NCI-H128 (cell line): ENCODE data around the gene STK11.
"Not testable (repeated sequence)": the region's sequence is repeated elsewhere in the genome, so short reads cannot be mapped to it uniquely, and the experiment has no call there.

ENCODE experiments used
- DNase-seq: peaks from one replicate; lab custom pipeline; 2025; ENCODE audit not compliant: unreplicated experiment; lab: John Stamatoyannopoulos, UW

The STK11 gene

GRCh38 chr19:1235625-1236538 is 30.3 kb downstream of the STK11 start:
- DNase-seq, result no peak

GRCh38 chr19:1236576-1236975 is 31.0 kb downstream of the STK11 start:
- DNase-seq, result no peak

- no peak for DNase-seq
Measured at GRCh38 chr19:1237027-1237659, 31.6 kb downstream of the STK11 start.

DNA sequence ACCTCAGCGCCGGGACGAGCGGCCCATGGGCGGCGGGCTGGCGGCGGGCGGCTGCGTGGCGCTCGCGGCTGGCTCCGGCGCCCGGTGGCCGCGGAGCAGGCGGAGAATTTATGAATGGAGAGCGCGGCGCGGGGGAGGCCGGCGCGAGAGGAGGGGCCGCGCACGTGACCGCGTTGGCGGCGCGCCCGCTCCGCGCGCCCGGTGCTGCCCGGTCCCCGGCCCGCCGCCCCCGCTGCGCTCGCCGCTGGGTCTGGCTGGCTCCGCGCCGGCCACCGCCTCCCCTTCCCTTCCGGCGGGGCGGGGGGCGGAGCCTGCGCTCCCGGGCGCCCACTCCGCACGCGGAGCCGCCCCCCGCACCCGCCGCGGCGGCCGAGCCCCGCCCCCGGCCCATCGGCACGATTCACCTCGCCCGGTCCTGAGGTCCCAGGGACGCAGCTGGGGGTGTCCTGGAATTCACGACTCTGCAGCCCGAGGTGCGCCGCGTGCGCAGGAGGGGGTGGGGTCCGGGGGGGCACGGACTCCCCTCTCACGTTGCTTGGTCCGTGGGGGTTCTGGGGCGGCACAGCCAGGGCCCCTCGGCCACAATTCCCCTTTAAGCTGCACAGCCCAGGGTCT is 32.3 kb downstream of the STK11 start, which contains the start of gene CBARP:
TSS of gene CBARP (minus strand) at position 252 of the 615 bp plus-strand sequence. CDS start 1,905 bp downstream, outside the sequence.
- DNase-seq, result no peak

DNA sequence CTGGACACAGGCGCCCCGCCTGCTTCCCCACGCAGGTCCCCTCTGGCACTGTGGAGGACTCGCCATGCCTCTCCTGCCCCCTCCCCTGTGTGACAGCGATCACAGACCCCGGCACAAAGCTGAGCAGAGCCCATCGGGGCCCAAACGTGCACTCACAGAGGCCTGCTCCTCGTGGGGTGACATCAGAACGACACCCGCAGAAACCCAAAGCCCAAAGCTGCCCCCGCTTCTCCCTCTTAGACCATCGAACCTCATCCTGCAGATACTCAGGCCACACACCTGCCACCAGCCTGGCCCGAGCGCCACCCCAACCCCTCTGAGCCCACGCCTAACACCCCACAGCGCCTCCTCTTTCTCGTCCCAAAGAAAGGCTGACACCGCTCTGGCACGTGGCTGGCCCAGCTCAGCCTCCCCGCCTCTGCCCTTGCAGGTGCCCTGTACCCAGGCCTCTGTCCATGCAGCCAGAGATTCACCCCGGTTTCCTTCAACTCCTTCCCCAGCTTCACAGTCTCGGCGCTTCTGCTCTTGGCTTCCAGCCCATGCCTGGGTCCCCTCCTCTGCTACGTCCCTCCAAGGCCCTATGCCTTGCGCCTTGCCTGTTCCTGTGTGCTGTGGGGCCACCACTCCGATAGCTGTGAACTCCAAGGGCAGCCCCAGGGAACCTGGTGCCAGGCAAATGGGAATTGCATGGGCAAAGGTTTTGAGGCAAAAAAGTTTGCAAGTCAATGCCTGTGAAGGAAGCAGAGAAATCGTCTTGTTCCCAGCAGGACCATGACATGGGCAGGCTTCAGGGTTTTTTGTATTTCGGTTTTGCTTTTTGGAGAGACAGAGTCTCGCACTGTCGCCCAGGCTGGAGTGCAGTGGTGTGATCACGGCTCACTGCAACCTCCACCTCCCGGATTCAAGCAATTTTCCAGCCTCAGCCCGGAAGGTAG is 33.1 kb downstream of the STK11 start:
- no peak for DNase-seq

DNA sequence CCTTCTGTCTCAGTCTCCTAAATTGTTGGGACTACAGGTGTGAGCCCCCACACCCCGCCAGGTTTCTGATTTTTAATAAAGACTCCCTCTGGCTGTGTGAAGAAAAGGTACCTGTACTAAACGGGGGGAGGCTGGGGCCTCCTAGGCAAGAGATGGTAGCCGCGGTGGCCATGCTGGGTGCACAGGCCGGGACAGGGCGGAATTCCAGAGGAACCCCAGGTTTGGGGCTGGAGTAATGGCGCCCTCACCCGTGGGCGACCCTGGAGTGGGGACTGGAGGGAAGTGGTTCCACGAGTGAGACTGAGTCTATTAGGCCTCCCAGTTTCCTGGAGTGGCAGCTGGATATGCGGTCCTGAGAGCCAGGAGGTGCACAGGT is 33.8 kb downstream of the STK11 start:
- DNase-seq, result no peak

- DNase-seq, result peak; percentile 80
Measured at GRCh38 chr19:1239796-1240737, 34.5 kb downstream of the STK11 start.

- no peak for DNase-seq
Measured at GRCh38 chr19:1240925-1241324, 35.3 kb downstream of the STK11 start.

GRCh38 chr19:1241417-1242095 is 36.0 kb downstream of the STK11 start, which contains the start of gene ATP5F1D:
Gene ATP5F1D, plus strand, starts transcription at chr19:1241751. Its CDS starts 100 bp downstream, at chr19:1241851.
- DNase-seq, result peak; percentile 87

DNA sequence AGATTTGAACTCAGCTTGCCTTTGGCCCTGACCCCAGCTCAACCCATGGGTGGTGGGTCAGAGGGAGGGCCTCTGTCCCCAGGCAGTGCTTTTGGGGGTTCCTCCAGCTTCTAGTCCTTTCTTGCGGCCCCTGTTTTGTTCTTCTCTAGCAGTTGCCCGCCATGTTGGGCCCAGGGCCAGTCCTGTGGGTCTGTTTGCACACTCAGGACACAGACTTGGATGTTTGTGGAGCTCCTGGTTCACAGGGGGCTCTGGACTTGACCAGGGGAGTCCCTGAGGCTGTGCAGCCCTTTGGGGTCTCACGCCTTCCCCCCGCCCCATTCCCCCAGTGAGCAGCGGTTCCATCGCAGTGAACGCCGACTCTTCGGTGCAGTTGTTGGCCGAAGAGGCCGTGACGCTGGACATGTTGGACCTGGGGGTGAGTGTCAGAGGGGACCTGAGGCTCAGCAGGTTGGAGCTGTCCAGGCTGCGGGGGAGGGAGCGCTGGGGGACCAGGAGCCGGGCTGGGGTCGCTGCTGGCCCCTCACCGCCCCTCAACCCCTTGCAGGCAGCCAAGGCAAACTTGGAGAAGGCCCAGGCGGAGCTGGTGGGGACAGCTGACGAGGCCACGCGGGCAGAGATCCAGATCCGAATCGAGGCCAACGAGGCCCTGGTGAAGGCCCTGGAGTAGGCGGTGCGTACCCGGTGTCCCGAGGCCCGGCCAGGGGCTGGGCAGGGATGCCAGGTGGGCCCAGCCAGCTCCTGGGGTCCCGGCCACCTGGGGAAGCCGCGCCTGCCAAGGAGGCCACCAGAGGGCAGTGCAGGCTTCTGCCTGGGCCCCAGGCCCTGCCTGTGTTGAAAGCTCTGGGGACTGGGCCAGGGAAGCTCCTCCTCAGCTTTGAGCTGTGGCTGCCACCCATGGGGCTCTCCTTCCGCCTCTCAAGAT is 38.5 kb downstream of the STK11 start:
- peak; percentile 44 for DNase-seq

- DNase-seq, result no peak
Measured at GRCh38 chr19:1244693-1245451, 39.3 kb downstream of the STK11 start.

DNA sequence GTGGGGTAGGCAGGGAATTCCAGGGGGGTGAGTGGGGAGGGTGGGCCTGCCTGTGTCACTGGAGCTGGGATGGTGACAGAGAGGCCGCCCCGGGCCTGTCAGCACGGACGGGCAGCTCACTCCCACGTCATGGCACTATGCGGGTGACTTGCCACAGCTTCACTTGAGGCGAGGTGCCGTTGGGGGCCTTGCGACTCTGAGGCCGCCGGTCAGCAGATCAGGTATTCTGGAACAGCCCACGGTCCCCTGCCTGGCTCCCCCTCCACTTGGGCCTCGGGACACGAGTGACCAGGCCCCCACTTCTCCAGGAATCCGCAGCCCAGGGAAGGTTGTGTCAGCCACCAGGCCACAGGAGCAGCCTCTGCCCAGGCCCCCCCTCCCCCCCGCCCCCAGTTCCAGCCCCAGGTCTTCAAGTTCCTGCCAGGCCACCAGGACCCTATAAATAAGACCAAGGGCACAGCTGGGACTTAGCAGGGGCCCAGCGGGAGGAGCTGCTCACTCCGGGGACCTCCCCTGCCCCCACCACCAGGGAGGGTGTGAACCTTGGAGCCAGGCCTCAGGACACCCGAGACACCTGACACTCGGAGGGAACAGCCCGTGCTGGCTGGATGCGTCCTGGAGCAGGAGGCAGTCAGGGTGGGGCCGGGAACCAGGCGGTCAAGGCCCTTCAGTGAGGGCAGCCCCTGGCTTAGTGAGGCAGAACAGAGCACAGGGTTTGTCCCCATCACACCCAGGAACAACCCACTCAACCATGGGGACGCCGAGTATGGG is 40.1 kb downstream of the STK11 start:
- no peak for DNase-seq

DNA sequence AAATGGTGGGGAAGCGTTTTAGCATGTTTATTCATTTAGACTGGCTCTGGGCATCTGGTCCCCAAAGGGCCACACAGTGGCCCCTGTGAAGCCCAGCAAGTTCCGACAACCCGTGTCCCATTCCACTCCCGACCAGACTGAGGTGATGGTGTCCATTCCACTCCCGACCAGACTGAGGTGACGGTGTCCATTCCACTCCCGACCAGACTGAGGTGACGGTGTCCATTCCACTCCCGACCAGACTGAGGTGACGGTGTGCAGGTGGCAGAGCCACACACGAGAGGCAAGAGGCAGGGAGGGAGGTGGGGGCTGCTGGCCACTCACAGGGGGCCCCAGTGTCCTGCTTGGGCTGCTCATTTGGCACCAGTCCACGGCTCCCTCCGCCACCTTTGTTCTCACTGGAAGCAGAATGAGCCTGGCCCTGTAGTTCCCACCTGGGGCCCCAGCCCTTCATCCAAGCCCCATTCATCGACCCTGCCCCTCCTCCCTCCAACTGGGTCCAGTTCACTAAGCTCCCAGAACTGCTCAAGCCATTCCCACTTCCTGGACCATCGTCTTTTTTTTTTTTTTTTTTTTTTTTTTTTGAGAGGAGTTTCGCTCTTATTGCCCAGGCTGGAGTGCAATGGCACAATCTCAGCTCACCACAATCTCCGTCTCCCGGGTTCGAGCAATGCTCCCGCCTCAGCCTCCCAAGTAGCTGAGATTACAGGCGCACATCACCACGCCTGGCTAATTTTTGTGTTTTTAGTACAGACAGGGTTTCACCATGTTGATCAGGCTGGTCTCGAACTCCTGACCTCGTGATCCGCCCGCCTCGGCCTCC is 40.9 kb downstream of the STK11 start:
- DNase-seq, result not testable (repeated sequence)

DNA sequence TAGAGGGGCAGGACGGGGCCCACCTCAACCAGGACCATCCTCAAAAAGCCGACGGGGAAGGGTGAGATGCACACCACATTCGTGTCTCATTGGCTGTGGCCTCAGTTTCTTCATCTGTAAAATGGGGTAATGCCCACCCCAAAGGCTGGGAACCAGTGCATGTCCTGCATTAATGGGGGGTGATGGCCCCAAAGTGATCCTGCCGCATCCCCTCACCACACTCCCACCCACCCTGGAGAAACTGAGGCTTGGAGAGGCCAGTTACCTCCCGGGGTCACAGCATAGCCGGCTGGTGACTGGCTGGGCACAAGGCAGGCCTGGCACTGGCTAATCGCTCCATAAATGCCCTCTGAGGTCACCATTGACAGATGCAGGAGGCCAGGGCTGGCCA is 42.2 kb downstream of the STK11 start:
- no peak for DNase-seq

GRCh38 chr19:1248139-1248785 is 42.7 kb downstream of the STK11 start, which contains the start of gene MIDN:
Gene MIDN, plus strand, starts transcription at chr19:1248583. Its CDS starts 1,714 bp downstream, at chr19:1250297.
- no peak for DNase-seq
